Karpas-422 (cell line): ENCODE results near the gene ATE1. TPM values are rescaled to one million over a fixed set of nuclear protein-coding genes. Genes with fewer than 3 reads are reported as not detected.

ENCODE experiments used
- DNase-seq: peaks from one replicate; pipeline ENCODE4 v3.0.0-alpha.2; 2015
- H2AFZ ChIP-seq: fragments of 200-600 bp; sonication (generic); 2 replicates; pipeline ENCODE4 v1.6.1; 2014; ENCODE audit warnings: antibody characterized with exemption, low read length, mixed read lengths
- H3K27ac ChIP-seq: fragments of 200-600 bp; sonication (generic); 2 replicates; pipeline ENCODE4 v1.5.1; 2014; ENCODE audit warnings: mild to moderate bottlenecking, low read length, moderate library complexity
- H3K27me3 ChIP-seq: fragments of 200-600 bp; sonication (generic); 2 replicates; pipeline ENCODE4 v1.6.1; 2014; ENCODE audit warnings: low read length, mixed read lengths
- H3K36me3 ChIP-seq: fragments of 200-600 bp; sonication (generic); 2 replicates; pipeline ENCODE4 v1.6.1; 2014; ENCODE audit warnings: low read length, mixed read lengths; ENCODE audit not compliant: insufficient read depth
- H3K4me1 ChIP-seq: fragments of 200-600 bp; sonication (generic); 2 replicates; pipeline ENCODE4 v1.6.1; 2014; ENCODE audit warnings: mild to moderate bottlenecking, low read length, mixed read lengths
- H3K4me2 ChIP-seq: fragments of 200-600 bp; sonication (generic); 2 replicates; pipeline ENCODE4 v1.6.1; 2014; ENCODE audit warnings: low read length, low read depth, mild to moderate bottlenecking; ENCODE audit not compliant: poor library complexity, severe bottlenecking
- H3K4me3 ChIP-seq: fragments of 200-600 bp; sonication (generic); 2 replicates; pipeline ENCODE4 v1.5.1; 2014; ENCODE audit warnings: mild to moderate bottlenecking, antibody characterized with exemption, low read length, mixed read lengths
- H3K79me2 ChIP-seq: fragments of 200-600 bp; sonication (generic); 2 replicates; pipeline ENCODE4 v1.6.1; 2014; ENCODE audit warnings: mild to moderate bottlenecking, low read length, mixed read lengths
- H3K9ac ChIP-seq: fragments of 200-600 bp; sonication (generic); 2 replicates; pipeline ENCODE4 v1.6.0; 2014; ENCODE audit warnings: low read length
- H3K9me2 ChIP-seq: fragments of 200-600 bp; sonication (generic), shearing (Covaris generic); replicated peaks from 2 replicates; pipeline ENCODE4 v1.6.0; 2014; ENCODE audit warnings: mild to moderate bottlenecking, low read length, moderate library complexity; ENCODE audit not compliant: insufficient read depth
- H3K9me3 ChIP-seq: fragments of 300-700, 200-600 bp; sonication (generic); 2 replicates; pipeline ENCODE4 v1.6.1; 2014; ENCODE audit warnings: low read length, mixed read lengths
- H4K20me1 ChIP-seq: fragments of 200-600 bp; sonication (generic); 2 replicates; pipeline ENCODE4 v1.6.1; 2014; ENCODE audit warnings: mild to moderate bottlenecking, antibody characterized with exemption, low read length, low read depth; ENCODE audit not compliant: insufficient read depth
- total RNA-seq: library from RNA; depleted of rRNA; stranded (reverse); fragments of >200 nt; shearing (Covaris generic); gene quantifications from 2 replicates; pipeline ENCODE4 v1.2.3, GENCODE V29; 2014; ENCODE audit warnings: low replicate concordance

Gene ATE1
- total RNA-seq, 1 experiment from 2014 or later, result 72.6 TPM

DNA sequence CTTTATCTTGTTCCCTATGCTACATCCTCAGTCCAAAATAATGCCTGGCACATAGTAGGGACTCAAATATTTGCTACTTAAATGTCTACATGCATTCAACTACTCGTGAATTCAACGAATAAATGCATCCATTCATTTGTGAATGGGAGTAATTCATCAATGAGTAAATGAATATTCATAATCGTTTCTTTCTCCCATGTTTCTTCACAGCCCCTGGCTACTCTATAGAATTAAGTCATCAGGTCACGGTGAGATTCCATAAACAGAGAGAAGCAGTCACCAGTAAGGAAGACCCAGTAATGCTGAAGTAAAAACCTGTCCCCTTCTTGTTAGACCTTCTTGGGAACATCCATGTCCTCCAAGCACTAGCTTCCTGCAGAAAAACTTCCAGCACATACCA lies 48.4 kb downstream of the ATE1 start:
- no peaks in the 10 kb centered on the region for H4K20me1 ChIP-seq
- no peak overlapping the region for H3K4me3 ChIP-seq
- no peaks in the 10 kb centered on the region for H3K9me3 ChIP-seq
- H3K9me2 ChIP-seq, result no peaks in the 10 kb centered on the region
- peaks cover 56% of the 10 kb centered on the region for H3K4me1 ChIP-seq
- H3K79me2 ChIP-seq, result peaks cover 61% of the 10 kb centered on the region
- no peak for DNase-seq
- H3K27ac ChIP-seq, result peak overlapping the region; percentile 87
- H3K36me3 ChIP-seq, result peaks cover 5% of the 10 kb centered on the region; the same call in 1 of the 2 replicates
- no peaks in the 10 kb centered on the region for H3K27me3 ChIP-seq
- H3K9ac ChIP-seq, result no peak overlapping the region
- H2AFZ ChIP-seq, result no peak overlapping the region
- H3K4me2 ChIP-seq, result no peak overlapping the region

DNA sequence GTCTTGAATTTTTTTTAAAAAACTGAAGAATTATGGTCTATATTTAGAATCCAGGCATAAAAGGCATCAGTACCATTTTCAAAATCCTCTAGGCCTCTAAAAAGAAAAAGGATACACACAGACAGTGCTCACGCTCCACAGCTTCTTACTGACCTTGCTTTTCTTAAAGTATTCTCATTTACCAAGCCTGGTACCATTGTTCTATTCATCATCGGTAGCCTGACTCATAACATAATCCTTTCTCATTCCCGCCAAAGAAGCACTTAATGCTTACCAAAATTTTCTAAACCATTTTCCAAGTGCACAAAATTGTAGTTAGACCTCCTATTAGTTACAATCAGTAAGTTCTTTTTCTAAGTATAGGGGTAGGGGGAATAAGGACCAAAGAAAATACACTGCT lies 54.6 kb downstream of the ATE1 start:
- H3K4me2 ChIP-seq, result no peak overlapping the region
- H3K27me3 ChIP-seq, result no peaks in the 10 kb centered on the region
- H3K9me2 ChIP-seq, result no peaks in the 10 kb centered on the region
- peaks cover 78% of the 10 kb centered on the region for H3K79me2 ChIP-seq
- H3K36me3 ChIP-seq, result peaks cover 15% of the 10 kb centered on the region
- no peak overlapping the region for H2AFZ ChIP-seq
- no peaks in the 10 kb centered on the region for H3K9me3 ChIP-seq
- DNase-seq, result no peak
- H4K20me1 ChIP-seq, result no peaks in the 10 kb centered on the region
- no peaks in the 10 kb centered on the region; the same call in 1 of the 2 replicates for H3K4me1 ChIP-seq
- no peak overlapping the region for H3K27ac ChIP-seq
- no peak overlapping the region for H3K4me3 ChIP-seq
- H3K9ac ChIP-seq, result no peak overlapping the region

DNA sequence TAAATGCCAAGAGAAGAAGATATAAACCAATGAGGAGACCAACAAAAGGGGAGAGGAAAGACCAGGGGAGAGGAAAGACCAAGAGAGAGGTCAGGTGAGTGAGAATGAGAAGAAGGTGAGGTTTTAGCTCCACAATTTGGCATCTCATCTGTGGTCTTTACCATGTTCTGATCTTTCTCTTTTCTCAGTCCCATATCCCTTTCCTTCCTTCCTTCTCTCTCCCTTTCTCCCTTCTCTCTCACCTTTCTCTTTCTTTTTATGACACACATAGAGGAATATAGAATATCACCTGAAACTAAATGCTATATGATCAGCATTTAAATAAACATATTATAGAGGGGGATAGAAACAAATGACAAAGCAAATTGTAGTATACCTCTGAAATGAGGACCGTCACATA lies 57.4 kb downstream of the ATE1 start:
- no peak for DNase-seq

DNA sequence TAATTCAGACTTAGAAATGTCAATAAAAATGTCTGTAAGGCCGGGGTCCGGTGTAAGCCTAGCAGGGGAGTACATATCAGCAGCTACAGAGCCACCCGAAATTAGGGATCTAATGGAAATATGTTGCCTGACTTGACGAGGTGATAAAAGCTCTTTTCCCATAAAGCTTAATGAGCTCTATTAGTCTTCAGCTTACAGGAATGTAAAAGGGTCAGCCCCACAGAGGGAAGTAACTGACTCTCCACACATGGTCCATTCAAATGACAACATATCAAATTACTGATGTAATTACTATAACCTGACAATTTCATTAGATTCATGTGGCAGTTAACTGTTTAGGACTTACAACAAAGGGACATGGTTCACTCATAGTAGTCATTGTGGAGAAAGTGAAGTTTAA lies 62.3 kb downstream of the ATE1 start:
- H3K4me1 ChIP-seq, result peaks cover 53% of the 10 kb centered on the region
- H3K36me3 ChIP-seq, result peaks cover 44% of the 10 kb centered on the region
- DNase-seq, result no peak
- H2AFZ ChIP-seq, result no peak overlapping the region
- H3K79me2 ChIP-seq, result peaks cover 66% of the 10 kb centered on the region
- no peaks in the 10 kb centered on the region for H4K20me1 ChIP-seq
- peak overlapping the region; percentile 15 for H3K4me2 ChIP-seq
- H3K27ac ChIP-seq, result 0 out of 2 replicates have a peak overlapping the region, but pooled peaks have one; percentile 23
- no peak overlapping the region for H3K4me3 ChIP-seq
- H3K9me2 ChIP-seq, result no peaks in the 10 kb centered on the region
- no peaks in the 10 kb centered on the region for H3K9me3 ChIP-seq
- no peaks in the 10 kb centered on the region for H3K27me3 ChIP-seq
- no peak overlapping the region for H3K9ac ChIP-seq

More for the DNA sequence above, 57.4 kb downstream of the ATE1 start:
- Histone ChIP-seq H3K4me3 (no peak overlapping the region), H3K9ac (no peak overlapping the region), H3K79me2 (peaks cover 76% of the 10 kb centered on the region), H3K4me1 (peaks cover 17% of the 10 kb centered on the region), H3K27me3 (no peaks in the 10 kb centered on the region), H4K20me1 (no peaks in the 10 kb centered on the region), H3K36me3 (peaks cover 32% of the 10 kb centered on the region), H3K27ac (no peak overlapping the region), H3K9me3 (no peaks in the 10 kb centered on the region), H3K4me2 (no peak overlapping the region), H2AFZ (no peak overlapping the region), H3K9me2 (no peaks in the 10 kb centered on the region)

DNA sequence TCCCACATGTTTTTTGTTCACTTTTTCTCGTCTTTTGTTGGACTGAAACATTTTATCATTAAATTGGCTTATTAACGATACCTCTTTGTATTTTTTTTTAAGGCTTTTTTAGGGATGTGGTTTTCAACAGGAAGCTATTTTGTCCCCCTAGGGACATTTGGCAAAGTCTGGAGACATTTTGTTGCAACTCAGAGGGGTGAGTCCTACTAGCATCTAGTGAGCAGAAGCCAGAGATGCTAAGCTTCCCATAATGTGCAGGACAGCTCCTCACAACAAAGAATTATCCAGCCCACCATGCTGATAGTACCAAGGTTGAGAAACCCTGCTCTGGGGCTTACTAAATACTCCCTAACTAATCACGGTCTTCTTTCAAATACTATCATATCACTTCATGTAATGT lies 63.2 kb downstream of the ATE1 start:
- Histone ChIP-seq H3K27me3 (no peaks in the 10 kb centered on the region), H3K9me3 (no peaks in the 10 kb centered on the region), H3K79me2 (peaks cover 68% of the 10 kb centered on the region), H3K4me2 (no peak overlapping the region), H2AFZ (no peak overlapping the region), H4K20me1 (no peaks in the 10 kb centered on the region), H3K4me3 (no peak overlapping the region), H3K36me3 (peaks cover 39% of the 10 kb centered on the region), H3K9me2 (no peaks in the 10 kb centered on the region), H3K9ac (no peak overlapping the region), H3K27ac (no peak overlapping the region), H3K4me1 (peaks cover 59% of the 10 kb centered on the region)
- no peak for DNase-seq

DNA sequence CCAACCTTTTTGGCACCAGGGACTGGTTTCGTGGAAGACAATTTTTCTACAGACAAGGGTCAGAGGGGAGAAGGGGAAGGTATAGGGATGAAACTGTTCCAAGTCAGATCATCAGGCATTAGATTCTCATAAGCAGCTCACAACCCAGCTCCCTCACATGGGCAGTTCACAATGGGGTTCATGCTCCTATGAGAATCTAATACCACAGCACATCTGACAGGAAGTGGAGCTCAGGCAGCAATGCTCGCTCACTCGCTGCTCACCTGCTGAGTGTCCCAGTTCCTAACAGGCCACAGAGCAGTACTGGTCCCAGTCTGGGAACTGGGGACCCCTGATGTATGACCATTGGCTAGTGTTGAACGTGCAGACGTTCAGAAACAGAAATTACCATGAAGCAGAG lies 63.7 kb downstream of the ATE1 start:
- no peaks in the 10 kb centered on the region for H3K9me2 ChIP-seq
- H4K20me1 ChIP-seq, result no peaks in the 10 kb centered on the region
- no peak overlapping the region for H3K4me2 ChIP-seq
- no peak overlapping the region for H3K4me3 ChIP-seq
- DNase-seq, result no peak
- no peak overlapping the region for H3K27ac ChIP-seq
- no peaks in the 10 kb centered on the region for H3K27me3 ChIP-seq
- peaks cover 59% of the 10 kb centered on the region for H3K4me1 ChIP-seq
- H2AFZ ChIP-seq, result no peak overlapping the region
- H3K36me3 ChIP-seq, result peaks cover 34% of the 10 kb centered on the region; the same call in 1 of the 2 replicates
- H3K9ac ChIP-seq, result no peak overlapping the region
- no peaks in the 10 kb centered on the region for H3K9me3 ChIP-seq
- peaks cover 65% of the 10 kb centered on the region for H3K79me2 ChIP-seq

DNA sequence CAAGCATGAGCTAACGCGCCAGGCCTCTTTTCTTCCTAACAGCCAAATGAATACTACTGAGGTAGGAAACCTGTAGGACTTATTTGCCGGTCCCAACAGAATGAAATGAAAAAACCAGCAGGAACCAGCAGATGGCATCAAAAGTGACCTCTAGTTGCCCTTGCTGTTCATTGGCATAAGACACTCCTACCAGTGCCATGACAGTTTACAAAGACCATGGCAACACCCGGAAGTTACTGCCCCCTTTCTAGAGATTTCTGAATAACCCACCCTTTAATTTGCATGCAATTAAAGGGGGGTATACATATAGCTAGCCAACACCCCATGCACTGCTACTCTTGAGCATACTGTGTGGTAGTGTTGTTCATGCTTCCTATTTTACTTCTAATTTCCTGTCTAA lies 65.2 kb downstream of the ATE1 start:
- Histone ChIP-seq H3K9ac (no peak overlapping the region), H3K4me2 (no peak overlapping the region), H3K27ac (peak overlapping the region; percentile 35; the same call in 1 of the 2 replicates), H3K79me2 (peaks cover 59% of the 10 kb centered on the region), H4K20me1 (no peaks in the 10 kb centered on the region), H3K27me3 (no peaks in the 10 kb centered on the region), H2AFZ (no peak overlapping the region), H3K9me3 (no peaks in the 10 kb centered on the region), H3K9me2 (no peaks in the 10 kb centered on the region), H3K4me3 (no peak overlapping the region), H3K36me3 (peaks cover 31% of the 10 kb centered on the region), H3K4me1 (peaks cover 59% of the 10 kb centered on the region)
- peak; percentile 69 for DNase-seq

DNA sequence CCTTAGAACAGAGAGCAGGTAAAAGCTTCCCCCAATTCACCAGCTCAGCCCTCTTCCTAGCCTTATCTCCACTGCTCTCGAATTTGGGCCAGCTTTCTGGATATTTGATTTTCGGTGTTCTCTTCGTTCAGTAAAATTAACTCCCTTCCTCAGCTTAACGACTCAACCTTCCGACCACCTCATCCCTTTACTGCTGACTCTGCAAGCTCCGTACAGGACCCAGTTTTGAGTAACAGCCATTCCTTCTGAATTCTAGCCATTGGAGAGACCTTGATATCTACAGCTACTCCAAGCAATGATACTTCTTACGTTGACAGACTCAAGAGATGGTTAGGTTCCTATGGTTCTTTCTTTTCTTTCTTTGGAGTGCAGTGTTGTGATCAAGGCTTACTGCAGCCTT lies 65.8 kb downstream of the ATE1 start:
- Histone ChIP-seq H3K4me2 (no peak overlapping the region), H3K9ac (no peak overlapping the region), H3K9me2 (no peaks in the 10 kb centered on the region), H3K27me3 (no peaks in the 10 kb centered on the region), H3K36me3 (peaks cover 32% of the 10 kb centered on the region), H3K4me3 (no peak overlapping the region), H3K9me3 (no peaks in the 10 kb centered on the region), H3K27ac (peak overlapping the region; percentile 35), H2AFZ (no peak overlapping the region), H3K79me2 (peaks cover 59% of the 10 kb centered on the region), H4K20me1 (no peaks in the 10 kb centered on the region), H3K4me1 (peaks cover 57% of the 10 kb centered on the region)
- no peak for DNase-seq

DNA sequence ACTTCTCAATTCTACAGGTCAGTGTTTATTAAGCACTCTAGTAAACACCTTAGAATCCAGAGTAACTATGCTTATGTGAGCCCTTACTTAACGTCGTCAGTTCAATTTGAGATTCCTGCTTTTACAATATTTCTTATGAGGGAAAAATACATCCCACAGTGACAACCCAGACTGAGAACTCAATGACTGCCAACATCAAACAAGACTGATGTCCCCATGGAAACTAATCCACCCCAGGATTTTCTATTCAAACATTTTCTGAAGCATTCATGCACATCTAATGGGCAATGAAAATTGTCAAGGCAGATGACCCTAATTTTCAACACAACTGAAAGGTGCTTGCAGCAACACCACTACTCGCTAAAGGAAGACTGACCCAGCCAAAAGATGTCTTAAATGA lies 67.0 kb downstream of the ATE1 start:
- peak overlapping the region; percentile 56 for H3K27ac ChIP-seq
- DNase-seq, result peak; percentile 76
- H3K4me3 ChIP-seq, result peak overlapping the region; percentile 6; the same call in 1 of the 2 replicates
- no peaks in the 10 kb centered on the region for H3K27me3 ChIP-seq
- no peak overlapping the region for H2AFZ ChIP-seq
- peaks cover 55% of the 10 kb centered on the region for H3K79me2 ChIP-seq
- H3K9me2 ChIP-seq, result no peaks in the 10 kb centered on the region
- H3K4me2 ChIP-seq, result peak overlapping the region; percentile 51
- no peaks in the 10 kb centered on the region for H4K20me1 ChIP-seq
- peaks cover 46% of the 10 kb centered on the region for H3K4me1 ChIP-seq
- peaks cover 33% of the 10 kb centered on the region for H3K36me3 ChIP-seq
- no peaks in the 10 kb centered on the region for H3K9me3 ChIP-seq
- no peak overlapping the region for H3K9ac ChIP-seq
